ENCODE data around the gene DDX24. TPM values are rescaled to one million over a fixed set of nuclear protein-coding genes. Genes with fewer than 3 reads are reported as not detected.

The DDX24 gene
- total RNA-seq, 4 donors from 2014 or later = 70.2 to 319 (median 87.7) TPM

- intact Hi-C loops (cut with DNase I; ENCODE audit: low total_unique reads) = no loop called here
- in situ Hi-C loops (cut with MboI; ENCODE audit: low pct_ligation_motif_present in 1 of 4, low pct_unique_long_range_greater_than_20kb in 1 of 4, low sequenced_read_pairs in 3 of 4) = no loop called here
- H3K36me3 ChIP-seq = peaks cover 0 to 38% (median 19%) of the 10 kb centered on the region in 4 donors
- no peak overlapping the region for H3K4me3 ChIP-seq
- H3K4me1 ChIP-seq = peaks cover 0 to 7% (median 0%) of the 10 kb centered on the region in 4 donors
- no peak for DNase-seq
- no peaks in the 10 kb centered on the region for H3K9me3 ChIP-seq
- TF ChIP-seq CTCF (IDR thresholded peaks at IDR 0.05) = no peak
- no peak for TF ChIP-seq EP300 (IDR thresholded peaks at IDR 0.05; ENCODE audit: low read depth)
- TF ChIP-seq POLR2AphosphoS5 (IDR thresholded peaks at IDR 0.05) = no peak
- no peak for TF ChIP-seq POLR2A (IDR thresholded peaks at IDR 0.05)
- H3K27me3 ChIP-seq = no peaks in the 10 kb centered on the region
- 96 to 100% methylated on average over 2 to 3 of the region's 3 CpGs for WGBS, 2 donors (ENCODE audit: low coverage in 1 of 2)
- H3K27ac ChIP-seq = no peak overlapping the region
Observed at GRCh38 chr14:94047581-94047980, 33.4 kb downstream of the DDX24 start.

GRCh38 chr14:94046696-94047250 lies 34.2 kb downstream of the DDX24 start:
- no peak overlapping the region for H3K4me3 ChIP-seq
- WGBS, 2 donors (ENCODE audit: low coverage in 1 of 2) = 81 to 89% methylated on average over 4 to 7 of the region's 7 CpGs
- intact Hi-C loops (cut with DNase I; ENCODE audit: low total_unique reads) = no loop called here

GRCh38 chr14:94045563-94046345 lies 35.2 kb downstream of the DDX24 start:
- Histone ChIP-seq H3K9me3 (no peaks in the 10 kb centered on the region), H3K4me1 (no peaks in the 10 kb centered on the region), H3K27me3 (no peaks in the 10 kb centered on the region), H3K36me3 (peaks cover 0 to 34% (median 14%) of the 10 kb centered on the region in 4 donors), H3K27ac (no peak overlapping the region), H3K4me3 (no peak overlapping the region)
- DNase-seq = peak; percentile 3
- WGBS, 2 donors (ENCODE audit: low coverage in 1 of 2) = 86% methylated on average over 19 of the region's 19 CpGs; no CpG with 5 or more reads in 1 of the 2 donors
- intact Hi-C loops (cut with DNase I; ENCODE audit: low total_unique reads) = no loop called here
- TF ChIP-seq POLR2A (IDR thresholded peaks at IDR 0.05) (no peak), POLR2AphosphoS5 (IDR thresholded peaks at IDR 0.05) (no peak), CTCF (IDR thresholded peaks at IDR 0.05) (no peak)
- in situ Hi-C loops (cut with MboI; ENCODE audit: low pct_ligation_motif_present in 1 of 4, low pct_unique_long_range_greater_than_20kb in 1 of 4, low sequenced_read_pairs in 3 of 4) = no loop called here

More at GRCh38 chr14:94046696-94047250, 34.2 kb downstream of the DDX24 start:
- TF ChIP-seq EP300 (IDR thresholded peaks at IDR 0.05; ENCODE audit: low read depth) (no peak), CTCF (IDR thresholded peaks at IDR 0.05) (no peak), POLR2AphosphoS5 (IDR thresholded peaks at IDR 0.05) (no peak), POLR2A (IDR thresholded peaks at IDR 0.05) (no peak)
- Histone ChIP-seq H3K9me3 (no peaks in the 10 kb centered on the region), H3K4me1 (peaks cover 0 to 3% (median 0%) of the 10 kb centered on the region in 4 donors), H3K36me3 (peaks cover 0 to 36% (median 17%) of the 10 kb centered on the region in 4 donors), H3K27ac (no peak overlapping the region), H3K27me3 (no peaks in the 10 kb centered on the region)
- peak; percentile 2 for DNase-seq
- in situ Hi-C loops (cut with MboI; ENCODE audit: low pct_ligation_motif_present in 1 of 4, low pct_unique_long_range_greater_than_20kb in 1 of 4, low sequenced_read_pairs in 3 of 4) = no loop called here

- Histone ChIP-seq H3K36me3 (peaks cover 0 to 28% (median 11%) of the 10 kb centered on the region in 4 donors), H3K27ac (no peak overlapping the region), H3K27me3 (no peaks in the 10 kb centered on the region), H3K4me3 (no peak overlapping the region), H3K9me3 (no peaks in the 10 kb centered on the region), H3K4me1 (no peaks in the 10 kb centered on the region)
- no peak for DNase-seq
- TF ChIP-seq POLR2A (IDR thresholded peaks at IDR 0.05) (no peak), POLR2AphosphoS5 (IDR thresholded peaks at IDR 0.05) (no peak), EP300 (IDR thresholded peaks at IDR 0.05; ENCODE audit: low read depth) (no peak), CTCF (IDR thresholded peaks at IDR 0.05) (no peak)
- intact Hi-C loops (cut with DNase I; ENCODE audit: low total_unique reads) (no loop called here), in situ Hi-C loops (cut with MboI; ENCODE audit: low pct_ligation_motif_present in 1 of 4, low pct_unique_long_range_greater_than_20kb in 1 of 4, low sequenced_read_pairs in 3 of 4) (no loop called here)
- 90 to 100% methylated on average over 3 to 8 of the region's 8 CpGs for WGBS, 2 donors (ENCODE audit: low coverage in 1 of 2)
Observed at GRCh38 chr14:94045101-94045500, 35.9 kb downstream of the DDX24 start.

Measured in transverse colon (tissue), 4 donors.